Prostate gland (tissue), 2 donors: ENCODE data around the gene GALNS.

Source experiments
- CTCF ChIP-seq, 4 experiments: fragments of 200-600 bp in 2 of 4; fragments of 450-650 bp in 2 of 4; sonication (generic) in 2 of 4; IDR thresholded peaks; 1 replicate in 3 of 4; 2 replicates in 1 of 4; pipeline ENCODE4 v1.5.1; 2016 to 2019; ENCODE audit warnings: antibody characterized with exemption in 4 of 4, mild to moderate bottlenecking in 2 of 4, moderate library complexity in 2 of 4
- POLR2A ChIP-seq: fragments of 450-650 bp; IDR thresholded peaks from one replicate; pipeline ENCODE4 v1.6.1; 2016; ENCODE audit warnings: antibody characterized with exemption, mild to moderate bottlenecking
- POLR2AphosphoS5 ChIP-seq: sonication (generic); formaldehyde crosslinking; IDR thresholded peaks from one replicate; pipeline ENCODE4 v1.6.1; 2017; ENCODE audit warnings: antibody characterized with exemption

DNA sequence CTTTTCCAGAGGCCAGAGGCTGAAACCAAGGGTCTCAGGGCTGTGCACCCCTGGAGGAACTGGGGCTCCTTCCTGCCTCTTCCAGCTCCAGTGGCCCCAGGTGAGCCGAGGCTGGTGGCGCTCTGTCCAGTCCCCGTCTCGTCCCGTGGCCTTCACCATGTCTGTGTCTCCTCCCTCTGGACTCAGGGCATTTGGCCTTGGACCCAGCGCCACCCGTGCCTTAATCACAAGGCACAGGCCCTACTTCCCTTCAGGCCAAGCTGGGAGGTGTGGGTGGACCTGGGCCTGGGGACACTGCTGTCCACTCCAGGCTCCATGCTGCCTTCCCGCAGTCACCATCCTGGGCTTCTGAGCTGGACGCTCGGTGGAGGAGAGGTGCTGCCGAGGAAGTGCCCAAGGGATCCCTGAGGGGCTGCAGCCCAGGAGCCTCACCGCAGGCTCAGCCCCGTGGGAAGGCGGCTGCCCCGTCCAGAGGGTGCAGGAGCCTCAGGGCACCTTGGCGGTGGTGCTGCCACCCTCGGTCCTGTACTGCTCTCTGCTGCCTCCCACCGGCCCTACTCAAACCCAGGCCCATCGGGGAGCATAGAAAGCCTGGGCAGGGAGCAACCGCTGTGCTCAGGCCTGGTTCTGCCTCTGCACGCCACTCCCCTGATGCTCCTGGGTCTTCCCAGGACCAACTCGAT is 35.4 kb downstream of the GALNS start:
- TF ChIP-seq CTCF (IDR thresholded peaks at IDR 0.05): no peak
- TF ChIP-seq POLR2AphosphoS5: no peak
- TF ChIP-seq POLR2A: no peak
